ENCODE results near the gene CHCHD6. TPM values are rescaled to one million over a fixed set of nuclear protein-coding genes. Genes with fewer than 3 reads are reported as not detected.

CHCHD6 gene
- total RNA-seq, 1 donor from 2014 or later = 31.0 TPM

GRCh38 chr3:126865736-126866135 is 161.7 kb downstream of the CHCHD6 start:
- Mint-ChIP-seq H3K4me3 (no peak overlapping the region), H3K36me3 (peaks cover 7% of the 10 kb centered on the region), H3K4me1 (peaks cover 7% of the 10 kb centered on the region), H3K27me3 (ENCODE audit: low read depth) (no peaks in the 10 kb centered on the region), H3K27ac (no peak overlapping the region), H3K9me3 (peaks cover 6% of the 10 kb centered on the region)
- DNase-seq (ENCODE audit: low spot score in 2 of 2, unreplicated experiment in 2 of 2) = peak in 1 of 2 experiments; percentile 5
- TF ChIP-seq CTCF (IDR thresholded peaks at IDR 0.05; ENCODE audit: unreplicated experiment) = no peak

DNA sequence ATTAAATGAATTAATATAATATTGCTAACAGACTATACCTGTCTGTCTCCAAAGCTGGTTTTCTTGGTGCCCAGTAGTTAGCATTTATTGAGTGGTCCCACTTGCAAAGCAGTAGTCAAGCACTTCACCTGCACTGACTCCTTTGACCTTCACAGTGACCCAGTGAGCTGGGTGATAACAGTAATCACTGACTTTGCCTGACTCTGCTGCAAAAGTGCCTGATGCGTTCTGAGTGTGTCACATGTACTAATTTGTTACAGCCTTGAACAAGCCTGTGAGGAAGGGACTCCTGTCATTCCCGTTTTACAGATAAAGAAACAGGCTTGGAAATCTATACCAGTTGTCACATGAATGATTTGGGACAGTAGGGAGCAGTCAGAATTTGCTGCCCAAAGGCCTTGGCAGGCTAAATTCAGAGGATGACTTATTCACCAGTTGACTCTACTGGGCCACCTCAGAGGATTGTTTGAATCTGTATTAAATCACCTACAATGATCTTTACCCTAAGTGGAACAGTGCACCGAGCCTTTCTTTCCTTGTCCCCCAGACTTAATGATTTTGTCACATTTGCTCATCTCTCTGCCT is 162.2 kb downstream of the CHCHD6 start:
- Mint-ChIP-seq H3K9me3 (peaks cover 6% of the 10 kb centered on the region), H3K27me3 (ENCODE audit: low read depth) (no peaks in the 10 kb centered on the region), H3K4me1 (peaks cover 7% of the 10 kb centered on the region), H3K27ac (no peak overlapping the region), H3K4me3 (no peak overlapping the region), H3K36me3 (peaks cover 7% of the 10 kb centered on the region)
- TF ChIP-seq CTCF (IDR thresholded peaks at IDR 0.05; ENCODE audit: unreplicated experiment) = no peak
- DNase-seq (ENCODE audit: low spot score in 2 of 2, unreplicated experiment in 2 of 2) = no peak

DNA sequence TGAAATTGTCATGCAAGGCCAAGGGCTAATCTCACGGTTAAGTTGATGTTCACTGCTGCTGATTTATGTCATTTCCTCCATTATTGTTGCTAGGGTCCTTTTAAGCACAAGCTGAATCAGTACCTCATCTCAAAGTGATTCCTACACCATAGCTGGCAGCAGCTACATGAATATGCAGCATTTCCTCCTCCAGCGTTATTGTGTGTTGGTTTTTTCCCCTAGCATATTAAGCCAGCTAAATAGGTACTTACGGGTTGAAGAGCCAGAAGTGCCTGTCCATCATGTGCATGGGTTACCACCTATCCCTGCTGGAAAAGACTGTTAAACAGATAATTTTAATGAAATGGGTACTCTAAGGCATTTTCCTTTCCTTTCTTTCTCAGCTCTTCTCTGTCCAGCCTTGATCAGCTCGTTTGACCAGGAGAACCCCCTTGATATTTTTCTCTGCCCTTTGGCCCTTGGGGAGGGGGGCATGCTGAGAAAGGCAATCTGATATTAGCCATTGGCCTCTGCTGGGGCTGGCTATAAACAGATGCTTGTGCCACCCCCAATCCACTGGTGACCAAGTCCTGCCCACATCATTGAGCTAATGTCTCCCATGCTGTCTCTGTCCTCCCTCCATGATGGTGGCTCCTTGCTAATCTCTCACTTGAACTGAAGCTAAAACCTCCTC is 163.3 kb downstream of the CHCHD6 start:
- no peak for TF ChIP-seq CTCF (IDR thresholded peaks at IDR 0.05; ENCODE audit: unreplicated experiment)
- H3K4me3 Mint-ChIP-seq = no peak overlapping the region
- peaks cover 7% of the 10 kb centered on the region for H3K4me1 Mint-ChIP-seq
- peaks cover 7% of the 10 kb centered on the region for H3K36me3 Mint-ChIP-seq
- peak in 1 of 2 experiments; percentile 29 for DNase-seq (ENCODE audit: low spot score in 2 of 2, unreplicated experiment in 2 of 2)
- peaks cover 6% of the 10 kb centered on the region for H3K9me3 Mint-ChIP-seq
- no peaks in the 10 kb centered on the region for H3K27me3 Mint-ChIP-seq (ENCODE audit: low read depth)
- no peak overlapping the region for H3K27ac Mint-ChIP-seq

DNA sequence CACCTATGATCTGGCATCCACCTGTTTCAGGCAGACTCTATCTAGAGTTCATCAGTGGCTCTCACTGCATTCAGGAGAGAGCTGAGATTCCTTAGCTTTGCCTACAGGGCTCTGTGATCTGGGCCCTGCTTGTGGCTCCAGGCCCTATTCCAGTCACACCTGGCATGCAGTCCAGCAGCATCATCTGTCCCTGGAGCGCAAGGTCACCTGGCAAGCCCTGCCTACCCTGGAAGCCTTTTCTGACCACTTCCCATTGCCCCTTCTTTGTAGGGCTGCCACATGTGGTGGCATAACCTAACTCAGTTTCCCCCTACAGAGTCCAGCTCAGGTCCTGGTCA is 163.8 kb downstream of the CHCHD6 start:
- no peak for DNase-seq (ENCODE audit: low spot score in 2 of 2, unreplicated experiment in 2 of 2)
- H3K27ac Mint-ChIP-seq = no peak overlapping the region
- H3K36me3 Mint-ChIP-seq = peaks cover 7% of the 10 kb centered on the region
- H3K9me3 Mint-ChIP-seq = peaks cover 6% of the 10 kb centered on the region
- H3K4me3 Mint-ChIP-seq = no peak overlapping the region
- H3K4me1 Mint-ChIP-seq = peaks cover 9% of the 10 kb centered on the region
- H3K27me3 Mint-ChIP-seq (ENCODE audit: low read depth) = no peaks in the 10 kb centered on the region
- no peak for TF ChIP-seq CTCF (IDR thresholded peaks at IDR 0.05; ENCODE audit: unreplicated experiment)

GRCh38 chr3:126870608-126871210 is 166.7 kb downstream of the CHCHD6 start:
- Mint-ChIP-seq H3K27me3 (ENCODE audit: low read depth) (no peaks in the 10 kb centered on the region), H3K4me1 (peaks cover 10% of the 10 kb centered on the region), H3K36me3 (peaks cover under 1% of the 10 kb centered on the region), H3K27ac (no peak overlapping the region), H3K4me3 (no peak overlapping the region), H3K9me3 (peaks cover under 1% of the 10 kb centered on the region)
- TF ChIP-seq CTCF (IDR thresholded peaks at IDR 0.05; ENCODE audit: unreplicated experiment) = no peak
- no peak for DNase-seq (ENCODE audit: low spot score in 2 of 2, unreplicated experiment in 2 of 2)
